IMR-90 (cell line): Measurements from ENCODE around the gene TSHZ1. TPM values are rescaled to one million over a fixed set of nuclear protein-coding genes. Genes with fewer than 3 reads are reported as not detected.

Source experiments
- ATAC-seq: fragments of 200-7000 bp; cut with Tn5 transposase; 2 replicates; pipeline ENCODE4 v1.9.1; 2020; ENCODE audit warnings: low read depth, mild to moderate bottlenecking, moderate library complexity
- BruUV-seq: library from RNA; stranded (reverse); fragments of 400-500 nt; replicated peaks from 2 replicates; lab custom pipeline; 2021; lab: Mats Ljungman, UMichigan
- CTCF ChIA-PET: fragments of 300-600 bp; formaldehyde crosslinking; extraction: SDS; loops from one replicate; lab custom pipeline; 2021; ENCODE audit warnings: antibody characterized with exemption; lab: Yijun Ruan, JAX
- POLR2A ChIA-PET: fragments of 300-600 bp; sonication (Branson Sonifier 250); formaldehyde crosslinking; loops from one replicate; lab custom pipeline; 2022; ENCODE audit warnings: antibody characterized with exemption; ENCODE audit not compliant: unreplicated experiment; lab: Charles Lee
- DNase-seq: peaks from one replicate; pipeline ENCODE4 v3.0.0; 2013
- H2AFZ ChIP-seq: replicated peaks from 2 replicates; pipeline ENCODE3; 2013; ENCODE audit warnings: low read length, mild to moderate bottlenecking; ENCODE audit not compliant: poor library complexity
- H2AK5ac ChIP-seq: 2 replicates; pipeline ENCODE4 v1.6.1; 2013; ENCODE audit warnings: low read depth, low read length, inconsistent platforms
- H2AK9ac ChIP-seq: replicated peaks from 2 replicates; pipeline ENCODE3; 2013; ENCODE audit warnings: mild to moderate bottlenecking, low read depth, low read length, moderate library complexity; ENCODE audit not compliant: poor library complexity
- H2BK120ac ChIP-seq: 2 replicates; pipeline ENCODE4 v1.6.1; 2013; ENCODE audit warnings: low read depth, low read length, inconsistent platforms
- H2BK15ac ChIP-seq: 3 replicates; pipeline ENCODE4 v1.6.1; 2013; ENCODE audit warnings: low read depth, low read length, inconsistent platforms
- H2BK20ac ChIP-seq: 2 replicates; pipeline ENCODE4 v1.6.1; 2013; ENCODE audit warnings: low read depth, mild to moderate bottlenecking, inconsistent platforms, low read length, moderate library complexity
- H2BK5ac ChIP-seq: 2 replicates; pipeline ENCODE4 v1.6.1; 2013; ENCODE audit warnings: mild to moderate bottlenecking, low read depth, low read length, inconsistent platforms; ENCODE audit not compliant: poor library complexity, severe bottlenecking
- H3K14ac ChIP-seq: replicated peaks from 2 replicates; pipeline ENCODE4 v1.6.1; 2013; ENCODE audit warnings: low read depth, low read length, inconsistent platforms
- H3K18ac ChIP-seq: 2 replicates; pipeline ENCODE4 v1.6.1; 2013; ENCODE audit warnings: low read depth, low read length, control low read depth
- H3K23ac ChIP-seq: 2 replicates; pipeline ENCODE4 v1.6.1; 2013; ENCODE audit warnings: low read depth, low read length, inconsistent platforms
- H3K27ac ChIP-seq: 2 replicates; pipeline ENCODE4 v1.5.1; 2013; ENCODE audit warnings: mild to moderate bottlenecking, control low read depth, low read length; ENCODE audit not compliant: insufficient read depth
- H3K27me3 ChIP-seq: 2 replicates; pipeline ENCODE4 v1.6.1; 2013; ENCODE audit warnings: low read length; ENCODE audit not compliant: control insufficient read depth, insufficient read depth
- H3K36me3 ChIP-seq: 2 replicates; pipeline ENCODE4 v1.6.1; 2013; ENCODE audit warnings: low read length, mixed read lengths; ENCODE audit not compliant: control insufficient read depth, insufficient read depth
- H3K4ac ChIP-seq: 2 replicates; pipeline ENCODE4 v1.6.1; 2013; ENCODE audit warnings: low read depth, low read length, inconsistent platforms
- H3K4me1 ChIP-seq: 2 replicates; pipeline ENCODE4 v1.6.1; 2013; ENCODE audit warnings: low read length, mixed read lengths; ENCODE audit not compliant: control insufficient read depth, insufficient read depth
- H3K4me2 ChIP-seq: 2 replicates; pipeline ENCODE4 v1.6.1; 2013; ENCODE audit warnings: low read depth, mild to moderate bottlenecking, control low read depth, low read length, moderate library complexity
- H3K4me3 ChIP-seq: 2 replicates; pipeline ENCODE4 v1.5.1; 2013; ENCODE audit warnings: low read depth, mild to moderate bottlenecking, control low read depth, low read length, moderate library complexity; ENCODE audit not compliant: insufficient read depth
- H3K56ac ChIP-seq: 2 replicates; pipeline ENCODE4 v1.6.1; 2013; ENCODE audit warnings: low read length, inconsistent platforms; ENCODE audit not compliant: insufficient read depth; ENCODE audit errors: extremely low read depth
- H3K79me1 ChIP-seq, 2 experiments: 2 replicates each; pipeline ENCODE4 v1.6.1; 2013; ENCODE audit warnings: low read length in 2 of 2, inconsistent platforms in 1 of 2, low read depth in 1 of 2
- H3K9ac ChIP-seq: 2 replicates; pipeline ENCODE4 v1.6.1; 2013; ENCODE audit warnings: low read depth, low read length, control low read depth
- H3K9me1 ChIP-seq: 2 replicates; pipeline ENCODE4 v1.6.1; 2013; ENCODE audit warnings: low read length, inconsistent platforms; ENCODE audit not compliant: insufficient read depth
- H3K9me3 ChIP-seq: 2 replicates; pipeline ENCODE4 v1.6.1; 2013; ENCODE audit warnings: low read length; ENCODE audit not compliant: control insufficient read depth, insufficient read depth
- H4K20me1 ChIP-seq: 2 replicates; pipeline ENCODE4 v1.6.1; 2013; ENCODE audit warnings: low read length, inconsistent platforms; ENCODE audit not compliant: insufficient read depth
- H4K5ac ChIP-seq: 2 replicates; pipeline ENCODE4 v1.6.1; 2013; ENCODE audit warnings: mild to moderate bottlenecking, low read depth, low read length, control low read depth
- H4K8ac ChIP-seq, 2 experiments: 2 replicates each; pipeline ENCODE4 v1.6.1; 2013; ENCODE audit warnings: low read depth in 2 of 2, low read length in 2 of 2, control low read depth in 1 of 2, inconsistent platforms in 1 of 2
- H4K91ac ChIP-seq: 2 replicates; pipeline ENCODE4 v1.6.1; 2013; ENCODE audit warnings: low read depth, low read length, inconsistent platforms; ENCODE audit not compliant: insufficient read depth
- CEBPB ChIP-seq: IDR thresholded peaks from 2 replicates; pipeline ENCODE4 v1.6.1; 2012; ENCODE audit warnings: low read depth, low read length, improper control_type of control experiment
- MAFK ChIP-seq: IDR thresholded peaks from 2 replicates; pipeline ENCODE4 v1.6.1; 2012; ENCODE audit warnings: low read depth, low read length, improper control_type of control experiment
- MAZ ChIP-seq: IDR thresholded peaks from 2 replicates; pipeline ENCODE4 v1.6.1; 2012; ENCODE audit warnings: low read depth, mild to moderate bottlenecking, low read length, improper control_type of control experiment, moderate library complexity, borderline replicate concordance
- WGBS, 2 experiments: methylation state at CpG; one replicate each; pipeline versions ENCODE4 v1.1.5 to v1.1.7; 2013; ENCODE audit warnings: missing lambda C conversion rate in 2 of 2; ENCODE audit not compliant: insufficient read length in 1 of 2; ENCODE audit errors: extremely low coverage in 2 of 2; 5-methylcytosine and 5-hydroxymethylcytosine counted together
- dilution Hi-C: fragments of 300-500 bp; cut with HindIII; formaldehyde crosslinking; loops from one replicate; pipeline ENCODE4 v1.14.3; 2018; ENCODE audit warnings: low sequenced_read_pairs; ENCODE audit not compliant: unreplicated experiment
- in situ Hi-C: fragments of 300-500 bp; cut with MboI; formaldehyde crosslinking; loops from 3 replicates; pipeline ENCODE4 v1.14.3; 2019; ENCODE audit warnings: low sequenced_read_pairs, inconsistent platforms, mixed read lengths
- intact Hi-C: fragments of 100-400 bp; cut with micrococcal nuclease; formaldehyde crosslinking; loops from 2 replicates; pipeline ENCODE4 v1.10.0; 2022
- polyA plus RNA-seq, 3 experiments: library from polyadenylated mRNA; depleted of rRNA; stranded (reverse); fragments of >200 nt; gene quantifications; 2 replicates each; pipeline ENCODE4 v1.2.3, GENCODE V29; 2012; ENCODE audit warnings: low replicate concordance in 1 of 3
- total RNA-seq: library from RNA; depleted of rRNA; stranded (reverse); fragments of >200 nt; gene quantifications from 2 replicates; pipeline ENCODE4 v1.2.3, GENCODE V29; 2012

TSHZ1 gene
- total and polyA plus RNA-seq, 2 of the 4 experiments (the other 2 are of a cell fraction) = 7.1 to 10.0 TPM

DNA sequence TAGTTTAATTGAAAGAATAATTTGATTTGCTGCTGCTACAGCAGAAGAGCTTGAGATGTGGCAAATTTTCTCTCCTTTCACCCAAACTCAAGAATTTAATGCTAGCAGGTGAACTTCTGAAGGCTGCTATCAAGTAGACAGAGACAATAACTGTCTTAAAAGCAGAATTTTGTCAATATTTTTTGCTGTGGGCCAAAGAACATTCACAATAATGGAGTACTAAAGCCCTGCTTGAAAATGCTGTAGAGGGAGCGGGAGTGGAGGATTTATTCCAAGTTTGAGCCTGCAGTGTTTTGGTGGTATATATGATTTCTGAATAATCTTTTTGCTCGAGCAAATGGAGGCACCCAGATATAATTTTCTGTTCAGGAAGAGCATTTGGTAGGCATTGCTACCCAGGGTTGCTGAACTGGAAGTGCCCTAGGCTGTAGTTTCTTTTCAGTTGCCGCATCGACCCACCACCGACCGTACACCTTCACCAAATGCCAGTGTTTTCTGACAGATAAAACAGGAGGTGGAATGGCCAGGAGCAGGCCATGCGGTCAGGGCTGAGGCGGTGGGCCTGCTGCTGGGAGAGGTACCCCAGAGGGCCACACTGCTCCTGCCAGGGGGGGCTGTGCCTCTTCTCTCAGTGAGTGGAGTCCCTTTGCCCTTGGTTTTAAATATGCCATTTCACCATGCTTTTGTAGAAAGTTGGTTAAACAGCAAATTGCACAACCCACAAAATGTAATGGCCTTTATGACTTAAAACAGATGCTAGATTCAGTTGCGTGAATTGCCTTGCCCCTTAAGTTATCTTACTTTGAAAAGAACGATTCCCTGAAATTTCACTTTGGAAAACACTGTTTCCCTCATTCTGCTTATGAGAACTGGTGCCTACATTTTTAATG is 36.4 kb downstream of the TSHZ1 start:
- Histone ChIP-seq H3K27ac (peak overlapping the region; percentile 96), H4K20me1 (no peaks in the 10 kb centered on the region), H3K4ac (peak overlapping the region; percentile 76), H3K36me3 (no peaks in the 10 kb centered on the region), H2AK9ac (peak overlapping the region; percentile 35), H2AK5ac (peak overlapping the region; percentile 20; the same call in 1 of the 2 replicates), H3K27me3 (no peaks in the 10 kb centered on the region), H3K9ac (peak overlapping the region; percentile 87), H3K4me3 (peak overlapping the region; percentile 40), H2BK15ac (0 out of 3 replicates have a peak overlapping the region, but pooled peaks have one; percentile 4), H4K5ac (peak overlapping the region; percentile 40), H2BK120ac (peak overlapping the region; percentile 81), H3K23ac (peak overlapping the region; percentile 90; the same call in 1 of the 2 replicates), H4K91ac (peak overlapping the region; percentile 71), H3K9me3 (no peaks in the 10 kb centered on the region), H2AFZ (peak overlapping the region; percentile 77), H3K4me1 (peaks cover 15% of the 10 kb centered on the region), H3K56ac (peak overlapping the region; percentile 80), H4K8ac (peak overlapping the region; percentile 30 to 90), H3K4me2 (peak overlapping the region; percentile 86), H3K14ac (peak overlapping the region; percentile 83), H2BK5ac (peak overlapping the region; percentile 88), H3K18ac (peak overlapping the region; percentile 85), H3K9me1 (peaks cover 11% of the 10 kb centered on the region; the same call in 1 of the 2 replicates), H3K79me1 (peaks cover 22 to 58% of the 10 kb centered on the region in 2 experiments), H2BK20ac (peak overlapping the region; percentile 42; the same call in 1 of the 2 replicates)
- WGBS, 2 experiments = 85% methylated on average over 4 of the region's 10 CpGs; no CpG with 5 or more reads in 1 of the 2 experiments
- in situ Hi-C loops (no loop called here), dilution Hi-C loops (no loop called here), intact Hi-C loops (loop anchor here (2.0 kb wide), 1 partner anchor 40 kb away; no protein-coding TSS in a partner anchor)
- peak; percentile 16 for ATAC-seq
- CTCF ChIA-PET = interaction anchor here (0.7 to 0.9 kb wide), 4 partner anchors 12 to 979 kb away, joined by 4 to 6 read pairs (median 6); no protein-coding TSS in a partner anchor
- DNase-seq = peak; percentile 52
- no TSS peak for BruUV-seq
- POLR2A ChIA-PET = no interaction called here
- no peak for TF ChIP-seq MAFK
- peak; percentile 77 for TF ChIP-seq CEBPB
- no peak for TF ChIP-seq MAZ
